H1 (cell line): ENCODE data around the gene PRDM2. TPM values are rescaled to one million over a fixed set of nuclear protein-coding genes. Genes with fewer than 3 reads are reported as not detected.

Experiments
- CTCF ChIA-PET: fragments of 300-600 bp; sonication (Branson Sonifier 250); formaldehyde crosslinking; loops from one replicate; lab custom pipeline; 2021; ENCODE audit not compliant: partially characterized antibody; lab: Charles Lee
- POLR2A ChIA-PET: fragments of 300-600 bp; sonication (Branson Sonifier 250); formaldehyde crosslinking; loops from one replicate; lab custom pipeline; 2021; ENCODE audit warnings: inconsistent platforms; ENCODE audit not compliant: partially characterized antibody; lab: Charles Lee
- DNase-seq, 2 experiments: peaks; one replicate each; pipeline versions ENCODE4 v3.0.0 to v3.0.0-alpha.2; 2010 to 2022; ENCODE audit warnings: low spot score in 2 of 2, low read depth in 1 of 2, mixed read lengths in 1 of 2
- FAIRE-seq: peaks from 2 replicates; lab custom pipeline; 2011; peaks lifted over from hg19 to GRCh38; lab: Jason Lieb, UNC
- H2AFZ ChIP-seq: 2 replicates; pipeline ENCODE4 v1.8.1; 2012; ENCODE audit warnings: low read length, inconsistent platforms
- H2AK5ac ChIP-seq: 2 replicates; pipeline ENCODE4 v1.6.1; 2013; ENCODE audit warnings: low read depth, low read length
- H2BK120ac ChIP-seq: replicated peaks from 2 replicates; pipeline ENCODE3; 2013; ENCODE audit warnings: low read depth, low read length, inconsistent platforms
- H2BK12ac ChIP-seq: 2 replicates; pipeline ENCODE4 v1.6.1; 2013; ENCODE audit warnings: low read depth, low read length
- H2BK15ac ChIP-seq: 2 replicates; pipeline ENCODE4 v1.6.1; 2013; ENCODE audit warnings: low read length
- H2BK20ac ChIP-seq: 2 replicates; pipeline ENCODE4 v1.6.1; 2013; ENCODE audit warnings: low read length
- H2BK5ac ChIP-seq: 2 replicates; pipeline ENCODE4 v1.6.1; 2013; ENCODE audit warnings: low read depth, low read length
- H3K14ac ChIP-seq: 2 replicates; pipeline ENCODE4 v1.6.1; 2013; ENCODE audit warnings: inconsistent platforms; ENCODE audit not compliant: insufficient read length
- H3K18ac ChIP-seq: 2 replicates; pipeline ENCODE4 v1.6.1; 2013; ENCODE audit warnings: low read length; ENCODE audit errors: extremely low read depth
- H3K23ac ChIP-seq: 2 replicates; pipeline ENCODE4 v1.6.1; 2013; ENCODE audit warnings: inconsistent platforms; ENCODE audit not compliant: insufficient read length
- H3K23me2 ChIP-seq: 2 replicates; pipeline ENCODE4 v1.6.1; 2013; ENCODE audit warnings: low read depth, low read length
- H3K27ac ChIP-seq: 2 replicates; pipeline ENCODE4 v1.6.1; 2011; ENCODE audit warnings: low read depth, low read length, inconsistent platforms
- H3K27me3 ChIP-seq, 4 experiments: replicated peaks in 1 of 4; 1 replicate in 1 of 4; 2 replicates in 3 of 4; pipeline versions ENCODE4 v1.6.1 to v1.8.1; 2011 to 2013; ENCODE audit warnings: low read length in 3 of 4, mild to moderate bottlenecking in 3 of 4, inconsistent platforms in 2 of 4, mixed read lengths in 2 of 4, moderate library complexity in 1 of 4; ENCODE audit not compliant: control insufficient read depth in 3 of 4, insufficient read depth in 3 of 4; ENCODE audit errors: extremely low read depth in 1 of 4
- H3K36me3 ChIP-seq, 4 experiments: 2 replicates each; pipeline versions ENCODE4 v1.6.1 to v1.8.1; 2011 to 2013; ENCODE audit warnings: mild to moderate bottlenecking in 4 of 4, low read length in 3 of 4, moderate library complexity in 2 of 4, control low read depth in 1 of 4, inconsistent platforms in 1 of 4; ENCODE audit not compliant: insufficient read depth in 4 of 4, control insufficient read depth in 2 of 4
- H3K4ac ChIP-seq: replicated peaks from 2 replicates; pipeline ENCODE3; 2013; ENCODE audit warnings: low read length, low read depth, mixed read lengths, inconsistent platforms; ENCODE audit not compliant: insufficient read length
- H3K4me1 ChIP-seq, 4 experiments: replicated peaks in 1 of 4; 1 replicate in 1 of 4; 2 replicates in 3 of 4; pipeline versions ENCODE4 v1.6.1 to v1.8.1; 2011 to 2013; ENCODE audit warnings: low read length in 3 of 4, inconsistent platforms in 2 of 4, mixed read lengths in 1 of 4; ENCODE audit not compliant: insufficient read depth in 4 of 4, control insufficient read depth in 3 of 4
- H3K4me2 ChIP-seq, 2 experiments: 2 replicates each; pipeline versions ENCODE4 v1.6.1 to v1.8.1; 2011 to 2013; ENCODE audit warnings: low read depth in 2 of 2, low read length in 2 of 2, control low read depth in 1 of 2, inconsistent platforms in 1 of 2, mild to moderate bottlenecking in 1 of 2; ENCODE audit not compliant: insufficient read depth in 1 of 2
- H3K4me3 ChIP-seq, 4 experiments: fragments of 200-600, 300-600 bp in 1 of 4; sonication (generic), shearing (Covaris generic), sonication (Bioruptor Twin) in 1 of 4; 2 replicates each; pipeline versions ENCODE4 v1.5.1 to v1.8.1; 2011 to 2016; ENCODE audit warnings: low read length in 4 of 4, low read depth in 3 of 4, control low read depth in 2 of 4, inconsistent platforms in 2 of 4, mild to moderate bottlenecking in 2 of 4, mixed read lengths in 1 of 4, moderate library complexity in 1 of 4; ENCODE audit not compliant: insufficient read depth in 2 of 4; ENCODE audit errors: extremely low read depth in 1 of 4
- H3K56ac ChIP-seq: replicated peaks from 2 replicates; pipeline ENCODE3; 2013; ENCODE audit warnings: low read depth, mild to moderate bottlenecking, mixed read lengths, low read length, inconsistent platforms; ENCODE audit not compliant: insufficient read length
- H3K79me1 ChIP-seq: 2 replicates; pipeline ENCODE4 v1.6.1; 2013; ENCODE audit warnings: low read depth, low read length, control low read depth
- H3K79me2 ChIP-seq, 2 experiments: 2 replicates each; pipeline versions ENCODE4 v1.6.1 to v1.8.1; 2012 to 2013; ENCODE audit warnings: low read length in 2 of 2, mild to moderate bottlenecking in 2 of 2, inconsistent platforms in 1 of 2; ENCODE audit not compliant: insufficient read depth in 2 of 2, control insufficient read depth in 1 of 2
- H3K9ac ChIP-seq, 4 experiments: replicated peaks in 1 of 4; 1 replicate in 1 of 4; 2 replicates in 3 of 4; pipeline versions ENCODE4 v1.6.1 to v1.8.1; 2011 to 2013; ENCODE audit warnings: low read depth in 3 of 4, low read length in 3 of 4, control low read depth in 2 of 4, mild to moderate bottlenecking in 2 of 4, moderate library complexity in 2 of 4, inconsistent platforms in 1 of 4; ENCODE audit errors: extremely low read depth in 1 of 4
- H3K9me3 ChIP-seq, 2 experiments: 2 replicates each; pipeline versions ENCODE4 v1.6.1 to v1.8.1; 2012 to 2013; ENCODE audit warnings: mild to moderate bottlenecking in 2 of 2, moderate library complexity in 2 of 2, control low read depth in 1 of 2, inconsistent platforms in 1 of 2, low read depth in 1 of 2, low read length in 1 of 2, mixed read lengths in 1 of 2; ENCODE audit not compliant: insufficient read depth in 2 of 2
- H4K20me1 ChIP-seq, 2 experiments: replicated peaks in 1 of 2; 2 replicates each; pipeline versions ENCODE3 to v1.8.1; 2011 to 2013; ENCODE audit warnings: inconsistent platforms in 2 of 2, low read length in 2 of 2, mild to moderate bottlenecking in 1 of 2; ENCODE audit not compliant: insufficient read depth in 2 of 2, control insufficient read depth in 1 of 2
- H4K5ac ChIP-seq: 2 replicates; pipeline ENCODE4 v1.6.1; 2013; ENCODE audit warnings: low read length, low read depth, mixed read lengths, inconsistent platforms; ENCODE audit not compliant: insufficient read length
- H4K8ac ChIP-seq: 2 replicates; pipeline ENCODE4 v1.8.0; 2013; ENCODE audit warnings: mild to moderate bottlenecking, moderate library complexity, low read length, inconsistent platforms; ENCODE audit not compliant: insufficient read depth; ENCODE audit errors: extremely low read depth
- H4K91ac ChIP-seq: replicated peaks from 2 replicates; pipeline ENCODE3; 2013; ENCODE audit warnings: low read length, mixed read lengths, inconsistent platforms; ENCODE audit not compliant: insufficient read length
- POLR2A ChIP-seq, 2 experiments: IDR thresholded peaks; 1 replicate in 1 of 2; 2 replicates in 1 of 2; pipeline ENCODE4 v1.6.1; 2011; ENCODE audit warnings: low read depth in 2 of 2, low read length in 2 of 2, mild to moderate bottlenecking in 2 of 2; ENCODE audit errors: control extremely low read depth in 1 of 2
- POU5F1 ChIP-seq: IDR thresholded peaks from 2 replicates; pipeline ENCODE4 v1.6.1; 2011; ENCODE audit warnings: low read depth, mild to moderate bottlenecking, low read length, moderate library complexity
- WGBS, 2 experiments: shearing (Covaris generic) in 1 of 2; methylation state at CpG; one replicate each; pipeline versions ENCODE4 v1.1.6 to v1.1.7; 2013 to 2015; ENCODE audit warnings: low lambda C conversion rate in 2 of 2, mixed read lengths in 2 of 2, inconsistent platforms in 1 of 2, low coverage in 1 of 2, missing lambda C conversion rate in 1 of 2; ENCODE audit not compliant: insufficient replicate concordance in 2 of 2, insufficient coverage in 1 of 2, insufficient read length in 1 of 2; ENCODE audit errors: extremely low coverage in 1 of 2, missing lambda C conversion rate in 1 of 2; 5-methylcytosine and 5-hydroxymethylcytosine counted together
- polyA plus RNA-seq, 7 experiments: library from polyadenylated mRNA; depleted of rRNA in 3 of 7; stranded (reverse) in 5 of 7; unstranded in 2 of 7; fragments of >200 nt in 5 of 7; fragments of 200-250 nt in 2 of 7; gene quantifications; 1 replicate in 5 of 7; 2 replicates in 1 of 7; 4 replicates in 1 of 7; pipeline versions ENCODE4 v1.2.1 to v1.2.3, GENCODE V29; 2011 to 2013; ENCODE audit warnings: missing spikeins in 2 of 7, mixed read lengths in 2 of 7
- total RNA-seq: library from RNA; stranded (reverse); fragmentation: NEBNext Ultra II Directional; extraction: Animal tissue kit (Norgen Biotek cat#: 25700); gene quantifications from 2 replicates; pipeline ENCODE4 v1.2.1, GENCODE V29; 2021

The PRDM2 gene
- total and polyA plus RNA-seq, 2 of the 8 experiments (the other 6 are each of a cell fraction or from before 2014, with no cell fraction given), result 5.8 to 21.2 TPM

DNA sequence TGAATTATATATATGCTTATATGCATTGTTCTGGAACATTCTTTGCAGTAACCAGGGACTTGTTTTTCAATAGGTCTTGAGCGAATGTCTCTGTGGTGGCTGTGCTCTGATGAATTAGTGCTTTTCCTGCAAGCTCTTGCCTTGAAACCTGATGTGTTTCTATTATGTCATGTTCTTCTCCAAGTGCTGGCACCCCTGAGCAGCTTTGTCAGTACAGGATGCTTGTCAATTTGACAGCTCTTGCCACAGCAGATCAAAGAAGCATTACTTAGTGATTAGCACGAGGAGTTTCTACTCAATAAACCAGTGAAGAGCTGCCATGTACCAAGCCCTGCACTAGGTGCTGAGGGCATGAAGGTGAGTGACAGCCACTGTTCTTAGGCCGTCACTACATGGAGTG is 171.9 kb downstream of the PRDM2 start:
- no peak overlapping the region for H4K5ac ChIP-seq
- H4K20me1 ChIP-seq, result no peaks in the 10 kb centered on the region
- TF ChIP-seq POU5F1 (no peak), POLR2A (IDR thresholded peaks at IDR 0.05; ENCODE audit: control extremely low read depth in 1 of 2, low read depth in 2 of 2, low read length in 2 of 2) (no peak)
- H3K23ac ChIP-seq, result no peak overlapping the region
- FAIRE-seq (no peak), DNase-seq (no peak)
- H3K36me3 ChIP-seq, result no peaks in the 10 kb centered on the region
- no peaks in the 10 kb centered on the region for H3K79me2 ChIP-seq
- no peaks in the 10 kb centered on the region for H3K79me1 ChIP-seq
- H2BK15ac ChIP-seq, result no peak overlapping the region
- no peaks in the 10 kb centered on the region for H3K23me2 ChIP-seq
- H2AFZ ChIP-seq, result no peak overlapping the region
- no peak overlapping the region for H4K91ac ChIP-seq
- H2BK120ac ChIP-seq, result no peak overlapping the region
- H3K9me3 ChIP-seq, result peaks cover 20 to 39% of the 10 kb centered on the region in 2 experiments; a peak in 3 of 4 replicates
- no peak overlapping the region for H2BK12ac ChIP-seq
- H3K27me3 ChIP-seq, result 0 out of 7 replicates have a peak, but pooled peaks cover 0 to 4% (median 0%) of the 10 kb centered on the region in 4 experiments
- H3K27ac ChIP-seq, result no peak overlapping the region
- no peak overlapping the region for H3K4me3 ChIP-seq
- no peak overlapping the region for H2AK5ac ChIP-seq
- 84% methylated on average over 3 of the region's 3 CpGs; no CpG with 5 or more reads in 1 of the 2 experiments for WGBS, 2 experiments
- POLR2A ChIA-PET, result no interaction called here
- H3K18ac ChIP-seq, result no peak overlapping the region
- H3K4me2 ChIP-seq, result no peak overlapping the region
- no peak overlapping the region for H2BK20ac ChIP-seq
- CTCF ChIA-PET, result no interaction called here
- no peak overlapping the region for H4K8ac ChIP-seq
- no peak overlapping the region for H2BK5ac ChIP-seq
- no peak overlapping the region for H3K14ac ChIP-seq
- H3K4me1 ChIP-seq, result no peaks in the 10 kb centered on the region
- no peak overlapping the region for H3K4ac ChIP-seq
- no peak overlapping the region for H3K9ac ChIP-seq
- no peak overlapping the region for H3K56ac ChIP-seq
